AG20443 (cell line): ENCODE results near the gene GPR137C.
"Not testable (repeated sequence)": the region's sequence is repeated elsewhere in the genome, so short reads cannot be mapped to it uniquely, and the experiment has no call there.

Experiments used
- DNase-seq: peaks from one replicate; pipeline ENCODE4 v3.0.0; 2012; ENCODE audit warnings: low spot score, mixed read lengths

The GPR137C gene

DNA sequence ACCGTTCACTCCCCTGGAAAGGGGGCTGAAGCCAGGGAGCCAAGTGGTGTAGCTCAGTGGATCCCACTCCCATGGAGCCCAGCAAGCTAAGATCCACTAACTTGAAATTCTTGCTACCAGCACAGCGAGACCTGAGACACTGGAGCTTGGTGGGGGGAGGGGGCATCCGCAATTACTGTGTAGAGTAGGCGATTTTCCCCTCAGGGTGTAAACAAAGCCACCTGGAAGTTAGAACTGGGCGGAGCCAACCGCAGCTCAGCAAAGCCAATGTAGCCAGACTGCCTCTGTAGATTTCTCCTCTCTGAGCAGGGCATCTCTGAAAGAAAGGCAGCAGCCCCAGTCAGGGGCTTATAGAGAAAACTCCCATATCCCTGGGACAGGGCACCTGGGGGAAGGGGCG is 15.8 kb downstream of the GPR137C start:
- DNase-seq = not testable (repeated sequence)

- DNase-seq = no peak
Measured at GRCh38 chr14:52575858-52576257, 23.2 kb downstream of the GPR137C start.

DNA sequence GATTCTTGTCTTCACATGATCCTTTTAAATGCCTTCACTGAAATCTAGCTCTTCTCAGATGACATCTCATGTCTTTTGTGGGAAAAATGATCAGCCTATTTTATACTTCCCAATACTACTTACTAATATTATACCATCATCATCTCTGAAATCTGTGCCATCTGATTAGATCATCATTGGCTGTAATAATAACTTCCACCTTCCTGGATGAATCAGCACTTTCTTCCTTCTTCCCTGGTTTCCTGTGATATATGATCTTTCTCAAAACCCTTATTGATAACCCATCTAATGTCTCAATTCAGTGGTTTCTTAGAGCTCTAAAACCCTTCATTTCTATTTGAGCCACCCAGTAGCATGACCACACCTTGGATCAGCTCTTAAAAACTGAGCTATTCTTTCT is 30.9 kb downstream of the GPR137C start:
- DNase-seq = no peak

DNA sequence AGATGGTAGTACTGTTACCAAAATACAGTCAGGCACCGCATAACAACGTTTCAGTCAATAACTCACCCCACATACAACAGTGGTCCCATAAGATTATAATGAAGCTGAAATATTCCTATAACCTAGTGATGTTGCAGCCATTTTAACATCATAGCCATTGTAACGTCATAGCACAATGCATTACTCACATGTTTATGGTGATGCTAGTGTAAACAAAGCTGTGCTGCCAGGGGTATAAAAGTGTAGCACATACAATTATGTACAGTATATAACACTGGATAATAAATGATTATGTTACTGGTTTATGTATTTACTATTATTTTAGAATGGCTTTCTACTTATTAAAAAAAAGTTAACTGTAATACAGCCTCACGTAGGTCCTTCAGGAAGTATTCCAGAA is 37.0 kb downstream of the GPR137C start:
- no peak for DNase-seq

- DNase-seq = no peak
Measured at GRCh38 chr14:52590318-52590717, 37.7 kb downstream of the GPR137C start.

DNA sequence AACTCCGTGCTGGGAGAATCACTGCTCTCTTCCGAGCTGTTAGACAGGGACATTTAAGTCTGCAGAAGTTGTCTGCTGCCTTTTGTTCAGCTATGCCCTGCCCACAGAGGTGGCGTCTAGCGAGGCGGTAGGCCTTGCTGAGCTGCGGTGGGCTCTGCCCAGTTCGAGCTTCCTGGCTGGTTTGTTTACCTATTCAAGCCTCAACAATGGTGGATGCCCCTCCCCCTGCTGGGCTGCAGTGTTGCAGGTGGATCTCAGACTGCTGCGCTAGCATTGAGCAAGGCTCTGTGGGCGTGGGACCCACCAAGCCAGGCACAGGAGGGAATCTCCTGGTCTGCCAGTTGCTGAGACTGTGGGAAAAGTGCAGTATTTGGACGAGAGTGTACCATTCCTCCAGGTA is 43.7 kb downstream of the GPR137C start:
- no peak for DNase-seq

- no peak for DNase-seq
Measured at GRCh38 chr14:52596861-52597260, 44.2 kb downstream of the GPR137C start.

GRCh38 chr14:52598568-52598967 is 45.9 kb downstream of the GPR137C start:
- DNase-seq = no peak

DNA sequence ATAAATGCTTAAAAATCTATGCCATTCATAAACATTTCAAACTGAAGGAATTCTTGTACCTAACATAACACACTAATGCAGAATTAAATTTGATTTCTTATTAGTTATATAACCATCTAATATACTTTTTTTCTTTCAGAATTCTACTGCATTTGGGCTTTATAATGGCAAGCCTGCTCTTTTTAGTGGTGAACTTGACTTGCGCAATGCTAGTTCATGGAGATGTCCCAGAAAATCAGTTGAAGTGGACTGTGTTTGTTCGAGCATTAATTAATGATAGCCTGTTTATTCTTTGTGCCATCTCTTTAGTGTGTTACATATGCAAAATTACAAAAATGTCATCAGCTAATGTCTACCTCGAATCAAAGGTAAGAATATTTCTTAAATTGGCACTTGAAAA is 47.3 kb downstream of the GPR137C start:
- DNase-seq = no peak

GRCh38 chr14:52602131-52602530 is 49.5 kb downstream of the GPR137C start:
- DNase-seq = no peak

- no peak for DNase-seq
Measured at GRCh38 chr14:52607061-52607460, 54.4 kb downstream of the GPR137C start.

GRCh38 chr14:52609445-52610044 is 56.9 kb downstream of the GPR137C start:
- no peak for DNase-seq

DNA sequence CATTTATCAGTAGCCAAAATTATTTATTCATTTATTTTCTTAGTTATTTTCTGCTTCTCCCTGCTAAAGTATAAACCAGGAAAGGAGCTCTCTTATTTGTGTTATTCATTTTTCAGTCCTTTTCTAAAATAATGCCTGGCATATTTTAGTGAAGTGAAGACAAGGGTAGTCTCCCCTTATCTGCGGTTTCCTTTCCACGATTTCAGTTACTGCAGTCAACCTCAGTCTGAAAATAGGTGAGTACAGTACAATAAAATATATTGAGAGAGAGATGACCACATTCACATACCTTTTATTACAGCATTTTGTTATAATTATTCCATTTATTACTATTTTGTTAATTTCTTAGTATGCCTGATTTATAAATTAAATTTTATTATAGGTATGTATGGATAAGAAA is 57.6 kb downstream of the GPR137C start:
- DNase-seq = no peak

DNA sequence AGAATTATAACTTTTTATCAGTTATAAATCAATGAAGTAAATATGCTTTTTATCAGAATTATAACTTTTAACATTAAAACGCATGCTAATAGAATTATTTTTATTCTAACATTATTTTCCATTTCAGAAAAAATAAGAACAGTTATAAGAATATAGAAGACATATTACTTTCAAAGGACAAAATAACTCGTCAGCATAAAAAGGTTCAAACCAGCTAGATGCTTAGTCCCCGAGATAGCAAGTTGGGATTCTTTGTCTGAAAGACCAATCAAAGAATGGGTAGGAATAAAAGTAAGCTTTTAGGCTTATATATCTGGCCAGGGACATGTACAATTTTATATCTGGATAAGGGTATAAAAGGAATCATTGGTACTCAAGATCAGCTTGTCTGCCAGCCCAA is 66.0 kb downstream of the GPR137C start:
- no peak for DNase-seq

DNA sequence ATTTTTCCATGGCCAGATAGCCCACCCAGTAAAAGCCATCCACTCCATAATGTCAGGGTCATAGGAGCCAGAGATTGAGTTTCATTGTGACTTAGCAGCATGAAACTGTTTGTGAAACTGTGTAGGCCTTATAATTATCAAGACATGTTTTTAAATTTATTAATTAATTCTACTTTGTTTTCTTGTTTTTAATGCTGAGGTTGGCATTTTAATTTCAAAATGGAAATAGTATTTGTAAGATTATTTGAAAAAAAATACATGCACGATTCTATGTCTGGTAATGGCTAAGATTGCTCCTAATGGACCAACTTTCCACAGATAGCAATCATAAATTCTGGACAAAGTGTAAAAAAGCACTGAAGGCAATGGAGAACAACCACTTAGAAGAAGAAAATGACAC is 67.1 kb downstream of the GPR137C start:
- no peak for DNase-seq

DNA sequence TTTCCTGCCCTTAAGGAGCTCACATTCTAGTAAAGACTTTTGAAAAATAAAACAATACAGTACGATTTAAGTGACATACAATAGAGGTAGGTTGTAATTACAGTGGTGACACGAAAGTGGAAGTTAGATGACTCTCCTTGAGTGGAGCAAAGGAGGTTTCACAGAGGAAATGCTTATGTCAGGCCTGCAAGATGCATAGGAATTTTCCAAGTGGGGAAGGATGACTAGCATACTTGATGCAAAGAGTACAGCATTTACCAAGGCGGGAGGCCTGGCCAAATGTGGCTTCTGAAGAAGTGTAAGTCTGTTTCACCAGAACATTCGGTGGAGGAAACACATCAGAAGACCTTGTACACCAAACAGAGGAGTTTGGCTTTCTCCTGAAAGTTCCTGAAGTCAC is 87.5 kb downstream of the GPR137C start:
- DNase-seq = no peak

GRCh38 chr14:52641745-52642144 is 89.1 kb downstream of the GPR137C start:
- no peak for DNase-seq

DNA sequence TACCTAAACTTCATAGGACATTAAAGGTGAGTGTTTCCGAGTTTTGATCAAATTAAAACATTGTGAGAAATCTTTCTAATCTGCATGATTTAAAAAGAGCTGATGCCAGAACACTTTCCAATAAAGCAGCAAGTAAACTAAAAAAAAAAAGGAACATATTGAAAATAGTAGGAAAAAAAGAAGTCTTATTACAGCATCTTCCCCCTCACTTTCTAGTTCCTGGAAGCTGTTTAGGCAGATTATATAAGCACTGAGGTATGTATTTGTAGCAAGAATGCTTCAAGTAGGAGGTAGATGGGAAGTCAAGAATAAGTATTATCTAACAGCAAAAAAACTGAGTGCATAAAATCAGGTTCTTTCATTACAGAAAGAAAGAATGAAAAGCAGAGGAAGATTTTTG is 96.9 kb downstream of the GPR137C start:
- DNase-seq = no peak

DNA sequence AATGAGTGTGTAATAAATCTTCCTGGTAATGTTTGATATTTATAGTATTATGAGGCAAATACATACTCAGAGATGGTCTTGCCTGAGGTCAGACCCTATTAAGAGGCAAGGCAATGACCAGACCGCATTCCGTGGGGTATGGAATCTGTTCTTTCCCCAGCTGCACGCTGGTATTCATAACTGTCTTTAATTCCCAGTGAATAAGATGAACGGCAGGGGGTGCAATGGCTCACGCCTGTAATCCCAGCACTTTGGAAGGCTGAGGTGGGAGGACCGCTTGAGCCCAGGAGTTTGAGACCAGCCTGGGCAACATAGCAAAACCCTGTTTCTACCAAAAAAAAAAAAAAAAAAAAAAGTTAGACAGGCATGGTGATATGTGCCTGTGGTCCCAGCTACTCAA is 98.1 kb downstream of the GPR137C start:
- no peak for DNase-seq

DNA sequence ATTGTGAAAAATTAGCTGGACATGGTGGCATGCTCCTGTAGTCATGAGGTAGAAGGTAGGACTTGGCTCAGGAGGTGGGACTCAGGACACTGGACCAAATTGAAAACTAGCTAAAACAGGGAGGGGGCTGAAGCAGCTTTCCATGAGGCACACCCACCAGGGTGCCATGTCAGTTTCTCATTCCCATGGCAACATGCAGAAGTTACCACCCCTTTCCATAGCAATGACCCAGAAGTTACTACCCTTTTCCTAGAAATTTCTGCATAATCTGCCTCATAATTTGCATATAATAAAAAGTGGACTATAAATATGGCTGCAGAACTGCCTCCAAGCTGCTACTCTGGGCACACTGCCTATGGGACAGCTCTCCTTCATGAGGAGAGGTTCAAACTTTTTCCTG is 104.3 kb downstream of the GPR137C start:
- DNase-seq = no peak

DNA sequence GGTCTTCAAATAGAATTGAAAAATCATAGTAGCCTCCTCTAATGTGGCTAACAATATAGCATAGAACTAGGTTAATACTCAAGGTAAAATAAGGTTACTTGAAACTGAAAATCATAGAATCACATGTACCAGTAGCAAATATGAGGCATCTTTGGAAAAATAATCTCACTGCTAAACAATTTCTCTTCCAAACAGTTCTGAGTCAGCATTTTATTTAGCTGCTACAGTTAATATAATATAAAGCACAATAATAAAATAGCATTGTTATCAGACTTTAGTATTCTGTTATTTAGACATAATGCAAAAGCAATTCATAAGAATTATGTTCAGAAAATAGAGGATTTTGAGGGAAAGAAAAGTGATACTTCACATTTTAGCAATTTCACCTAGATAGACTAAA is 107.7 kb downstream of the GPR137C start:
- no peak for DNase-seq

GRCh38 chr14:52660832-52661231 is 108.2 kb downstream of the GPR137C start:
- no peak for DNase-seq

DNA sequence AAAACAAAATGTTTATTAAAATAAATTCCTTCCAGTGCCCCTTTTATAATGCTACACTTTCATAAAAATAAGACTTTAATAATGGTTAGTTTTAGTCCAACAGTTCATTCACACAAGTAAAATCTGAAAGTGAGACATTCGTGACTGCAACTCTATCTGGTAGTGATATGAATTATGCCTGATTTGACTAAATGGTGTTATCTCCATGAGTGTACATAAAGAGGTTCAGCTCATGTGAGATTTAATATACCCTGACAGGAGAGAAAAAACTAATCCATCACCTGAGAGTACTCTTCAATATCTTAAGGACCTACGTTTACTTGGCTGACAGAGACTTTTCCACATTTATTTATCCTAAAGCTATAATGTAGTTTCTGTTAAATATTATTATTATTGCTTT is 108.7 kb downstream of the GPR137C start:
- DNase-seq = no peak

- no peak for DNase-seq
Measured at GRCh38 chr14:52663850-52664249, 111.2 kb downstream of the GPR137C start.

GRCh38 chr14:52678591-52678990 is 126.0 kb downstream of the GPR137C start:
- DNase-seq = no peak
